Inferior parietal cortex (tissue), 1 donor: Measurements from ENCODE around the gene DNAJC18.
"Not testable (repeated sequence)": the region's sequence is repeated elsewhere in the genome, so short reads cannot be mapped to it uniquely, and the experiment has no call there.

Experiments used
- DNase-seq: peaks from one replicate; pipeline ENCODE4 v3.0.0-alpha.2; 2016; ENCODE audit errors: extremely low spot score

DNAJC18 gene

DNA sequence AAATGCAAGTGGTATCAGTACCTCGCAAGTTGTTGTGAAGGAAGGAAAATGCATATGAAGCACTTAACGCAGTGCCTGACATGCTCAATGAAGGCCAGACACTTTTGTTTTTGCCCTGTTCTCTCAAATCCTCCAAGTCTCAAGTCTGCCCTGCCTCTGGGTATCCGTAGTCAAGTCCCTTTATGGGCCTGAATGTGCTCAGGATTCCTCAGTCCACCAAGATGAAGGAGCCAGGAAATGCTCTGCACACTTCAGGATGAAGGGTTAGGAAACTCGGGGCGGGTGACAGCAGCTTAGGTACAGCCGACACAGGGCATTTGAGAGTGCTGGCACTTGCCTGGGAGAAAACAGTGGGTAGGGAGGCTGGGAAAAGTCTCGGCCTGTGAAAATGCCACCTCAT lies 21.9 kb upstream of the DNAJC18 start:
- DNase-seq: no peak

DNA sequence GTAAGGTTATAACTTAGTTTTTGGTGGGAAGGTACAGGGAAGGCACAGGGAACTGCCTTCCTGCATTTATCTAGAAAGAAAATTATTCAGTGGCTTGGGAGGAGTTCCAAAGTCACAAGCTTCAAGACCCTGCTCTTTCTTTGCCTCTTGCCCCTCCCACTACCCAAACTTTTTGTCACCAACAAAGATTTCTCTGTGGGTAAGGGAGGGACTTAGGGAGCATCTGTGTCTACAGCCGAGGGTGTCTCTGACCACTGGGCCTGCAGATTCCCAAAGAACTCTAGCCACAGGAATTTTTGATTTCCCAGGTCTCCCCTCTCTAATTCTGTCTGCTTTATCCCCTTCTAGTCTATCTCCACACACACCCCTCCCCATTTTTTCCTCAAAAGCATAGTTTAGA lies 21.1 kb upstream of the DNAJC18 start:
- DNase-seq: no peak

DNA sequence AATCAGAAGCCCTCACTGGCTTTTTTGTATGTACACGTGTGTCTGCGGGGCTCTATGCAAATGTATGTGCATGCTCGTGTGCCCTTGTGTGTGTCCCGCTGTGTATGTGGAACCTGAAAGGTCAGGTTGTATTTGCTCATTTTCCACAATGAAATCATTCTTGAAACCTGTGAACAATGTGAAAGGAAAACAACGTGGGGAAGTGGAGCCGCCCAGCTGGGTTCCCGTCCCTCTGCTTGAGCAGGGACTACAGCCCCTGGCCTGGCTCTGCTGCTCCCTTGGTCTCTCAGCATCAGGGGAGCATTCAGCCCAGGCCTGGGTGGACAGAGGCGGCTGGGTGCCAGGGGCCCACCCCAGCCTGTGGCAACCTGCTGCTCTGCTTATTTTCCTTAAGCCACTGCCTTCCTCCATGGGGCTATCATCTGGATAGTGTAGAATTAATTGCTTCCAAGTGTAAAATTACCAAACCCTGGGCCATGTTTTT lies 20.2 kb upstream of the DNAJC18 start:
- DNase-seq: no peak

DNA sequence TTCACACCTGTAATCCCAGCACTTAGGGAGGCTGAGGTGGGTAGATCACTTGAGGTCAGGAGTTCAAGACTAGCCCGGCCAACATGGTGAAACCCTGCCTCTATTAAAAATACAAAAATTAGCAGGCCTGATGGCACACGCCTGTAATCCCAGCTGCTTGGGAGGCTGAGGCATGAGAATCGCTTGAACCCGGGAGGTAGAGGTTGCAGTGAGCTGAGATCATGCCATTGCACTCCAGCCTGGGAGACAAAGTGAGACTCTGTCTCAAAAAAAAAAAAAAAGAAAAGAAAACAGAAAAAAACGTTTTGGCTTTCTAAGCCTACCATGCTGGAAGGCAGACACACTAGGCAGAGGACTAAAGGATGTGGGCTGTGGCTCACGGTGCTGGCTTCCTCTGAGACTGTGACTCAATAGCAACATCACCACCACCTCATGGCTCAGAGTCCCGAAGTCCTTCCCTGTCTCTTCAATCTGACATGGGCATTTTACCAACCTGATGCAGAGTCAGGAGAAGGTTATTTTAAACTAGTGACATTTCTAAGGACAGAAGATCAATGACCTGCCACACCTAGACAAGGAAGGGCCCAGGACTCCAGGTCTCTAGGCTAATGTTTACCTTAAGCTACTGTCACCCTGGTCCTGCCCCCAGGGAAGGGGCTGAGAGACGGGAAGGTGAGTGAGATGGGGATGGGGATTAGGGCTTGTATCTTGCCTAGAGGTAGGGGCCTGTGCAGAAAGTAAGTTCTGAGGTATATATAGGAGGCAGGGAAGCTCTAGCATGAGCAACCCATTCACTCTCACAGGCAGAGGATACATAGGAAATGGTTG lies 19.5 kb upstream of the DNAJC18 start:
- no peak for DNase-seq

DNA sequence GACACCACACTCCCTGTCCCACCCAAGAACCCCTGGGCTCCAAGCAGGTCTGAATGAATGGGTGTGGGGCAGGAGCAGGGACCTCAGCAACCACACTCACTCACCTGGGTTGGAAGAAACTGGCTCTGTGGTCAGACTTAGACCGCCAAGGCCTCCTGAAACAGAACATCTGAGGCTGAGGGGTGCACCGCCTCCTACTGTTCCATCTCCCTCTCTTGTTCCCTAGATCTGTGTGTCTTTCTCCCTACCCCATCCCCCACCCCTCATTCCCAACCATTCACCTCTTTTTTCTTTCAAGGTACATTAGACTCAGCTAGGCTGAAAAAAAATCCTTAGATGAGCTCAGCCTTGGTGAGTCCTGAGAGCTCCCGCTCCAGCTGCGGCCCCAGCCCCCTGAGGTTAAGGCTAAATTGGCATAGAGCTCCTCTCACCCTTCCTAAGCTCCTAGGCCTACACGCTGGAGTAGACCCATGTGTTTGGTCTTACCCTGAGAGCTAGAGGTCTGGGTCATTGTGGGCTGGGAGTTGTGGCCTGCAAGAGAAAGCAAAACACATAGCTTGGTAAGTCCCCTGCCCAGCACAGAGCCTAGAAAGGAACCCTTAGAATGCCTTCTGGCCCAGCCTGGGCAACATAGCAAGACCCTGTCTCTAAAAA lies 18.5 kb upstream of the DNAJC18 start:
- DNase-seq: no peak

DNA sequence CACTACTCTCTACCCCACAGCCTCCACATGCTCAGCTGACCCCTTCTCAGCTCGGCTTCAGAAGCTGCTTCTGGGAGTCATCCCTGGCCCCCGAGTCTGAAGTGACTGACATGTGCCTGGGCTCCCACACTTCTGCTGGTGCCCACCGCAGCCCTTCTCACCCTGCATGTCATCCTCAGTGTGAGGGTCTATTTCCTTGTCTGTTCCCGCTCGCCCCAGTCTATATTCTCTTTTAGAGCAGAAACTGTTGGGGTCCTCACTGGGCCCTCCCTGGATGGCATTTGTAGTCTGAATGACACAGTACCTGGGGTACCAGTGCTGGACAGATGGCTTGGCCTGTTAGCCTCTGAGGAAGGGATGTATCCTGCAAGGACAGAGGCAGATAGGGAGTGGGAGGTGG lies 17.9 kb upstream of the DNAJC18 start:
- DNase-seq: no peak

DNA sequence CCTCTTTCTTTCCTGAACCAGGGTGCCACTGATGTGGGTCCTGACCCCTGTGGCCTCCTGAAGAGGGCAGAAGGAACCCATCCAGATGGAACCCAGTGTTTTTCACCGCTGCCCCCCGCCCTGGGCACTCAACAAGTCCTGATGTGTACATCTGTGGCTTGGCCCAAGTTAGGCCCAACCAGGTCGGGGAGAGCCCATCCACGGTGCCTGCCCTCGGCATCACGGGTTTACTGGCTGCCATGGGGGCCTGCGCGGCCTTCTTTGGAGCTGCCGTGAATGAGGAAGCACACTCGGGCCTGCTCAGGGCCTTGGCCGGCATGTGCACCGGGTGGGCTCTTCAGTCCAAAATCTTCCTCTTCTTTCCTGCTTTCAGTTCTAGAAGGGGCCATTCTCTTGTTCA lies 17.5 kb upstream of the DNAJC18 start:
- no peak for DNase-seq

DNA sequence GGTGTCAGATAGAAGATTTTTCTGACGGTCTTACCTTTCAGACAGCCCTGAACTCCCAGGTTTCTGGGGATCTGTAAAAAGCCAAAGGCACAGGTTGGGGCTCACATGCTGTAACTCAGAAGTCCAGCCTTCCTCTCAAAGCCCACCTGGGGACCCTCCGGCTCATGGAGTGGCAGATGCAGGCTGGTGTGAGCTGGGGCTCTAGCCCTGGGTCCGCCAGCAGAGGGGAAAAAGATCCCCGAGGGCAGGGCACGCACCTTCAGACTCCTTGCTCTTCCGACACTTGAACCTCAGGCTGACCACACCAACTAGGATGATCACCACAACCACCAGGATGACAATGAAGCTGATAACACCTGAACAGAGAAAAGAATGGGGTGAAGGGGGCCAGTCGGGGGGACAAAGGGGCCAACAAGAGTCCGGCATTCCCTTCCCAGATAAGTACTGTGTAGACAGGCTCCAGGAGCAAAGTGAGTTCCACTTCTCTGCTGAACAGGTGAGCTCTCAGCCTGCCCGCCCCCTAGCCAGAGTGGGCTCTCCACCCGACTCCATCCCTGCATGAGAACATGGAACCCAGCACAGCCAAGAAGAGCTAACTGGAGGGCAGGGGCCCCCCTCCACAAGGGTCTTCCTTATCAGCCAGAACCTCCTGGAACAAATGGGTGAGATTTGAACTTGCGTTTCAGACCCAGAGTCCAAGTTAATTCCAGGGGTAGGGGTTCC lies 15.4 kb upstream of the DNAJC18 start:
- DNase-seq: no peak

DNA sequence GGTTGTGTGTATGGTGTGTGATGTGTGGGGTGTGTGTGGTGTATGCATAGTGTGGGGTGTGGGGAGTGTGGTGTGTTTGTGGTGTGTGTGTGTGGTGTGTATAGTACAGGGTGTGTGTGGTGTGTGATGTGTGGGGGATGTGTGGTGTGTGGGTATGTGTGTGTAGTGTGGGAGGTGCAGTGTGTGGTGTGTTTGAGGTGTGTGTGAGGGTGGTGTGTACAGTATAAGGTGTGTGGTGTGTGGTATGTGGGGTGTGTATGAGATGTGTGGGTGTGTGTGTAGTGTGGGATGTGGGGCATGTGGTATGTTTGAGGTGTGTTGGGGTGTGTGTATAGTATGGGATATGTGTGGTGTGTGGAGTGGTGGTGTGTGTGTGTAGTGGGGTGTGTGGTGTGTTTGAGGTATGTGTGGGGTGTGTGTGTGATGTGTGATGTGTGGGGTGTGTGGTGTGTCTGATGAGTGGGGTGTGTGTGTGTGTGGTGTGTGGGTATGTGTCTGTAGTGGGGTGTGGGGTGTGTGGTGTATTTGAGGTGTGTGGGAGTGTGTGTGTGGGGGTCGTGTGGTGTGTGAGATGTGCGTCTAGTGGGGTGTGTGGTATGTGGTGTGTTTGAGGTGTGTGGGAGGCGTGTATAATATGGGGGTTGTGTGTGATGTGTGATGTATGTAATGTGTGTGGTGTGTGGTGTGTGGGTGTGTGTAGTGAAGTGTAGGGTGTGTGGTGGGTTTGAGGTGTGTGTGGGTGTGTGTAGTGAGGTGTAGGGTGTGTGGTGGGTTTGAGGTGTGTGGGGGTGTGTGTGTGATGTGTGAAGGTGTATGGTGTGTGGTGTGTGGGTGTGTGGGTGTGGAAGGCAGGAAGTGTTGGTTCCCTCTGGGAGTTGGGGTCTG lies 14.6 kb upstream of the DNAJC18 start:
- no peak for DNase-seq

DNA sequence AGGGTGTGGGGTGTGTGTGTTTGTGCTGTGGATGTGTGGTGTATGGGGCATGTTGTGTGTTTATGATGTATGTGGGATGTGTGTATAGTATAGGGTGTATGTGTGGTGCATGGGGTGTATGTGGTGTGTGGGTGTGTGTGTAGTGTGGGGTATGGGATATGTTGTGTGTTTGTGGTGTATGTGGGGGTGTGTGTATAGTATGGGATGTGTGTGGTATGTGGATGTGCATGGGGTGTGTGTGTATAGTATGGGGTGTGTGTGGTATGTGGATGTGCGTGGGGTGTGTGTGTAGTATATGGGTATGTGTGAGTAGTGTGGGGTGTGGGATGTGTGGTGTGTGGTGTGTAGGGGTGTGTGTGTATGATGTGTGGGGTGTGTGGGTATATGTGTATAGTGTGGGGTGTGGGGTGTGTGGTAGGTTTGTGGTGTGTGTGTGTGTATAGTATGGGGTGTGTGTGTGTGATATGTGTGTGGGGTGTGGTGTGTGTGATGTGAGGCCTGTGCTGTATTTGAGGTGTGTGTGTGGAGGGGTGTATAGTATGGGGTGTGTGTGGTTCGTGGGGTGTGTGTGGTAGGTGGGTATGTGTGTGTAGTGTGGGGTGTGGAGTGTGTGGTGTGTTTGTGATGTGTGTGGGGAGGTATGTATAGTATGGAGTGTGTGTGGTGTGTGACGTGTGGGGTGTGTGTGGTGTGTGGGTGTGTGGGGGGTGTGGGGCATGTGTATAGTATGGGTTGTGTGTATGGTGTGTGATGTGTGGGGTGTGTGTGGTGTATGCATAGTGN lies 12.7 kb upstream of the DNAJC18 start:
- no peak for DNase-seq

DNA sequence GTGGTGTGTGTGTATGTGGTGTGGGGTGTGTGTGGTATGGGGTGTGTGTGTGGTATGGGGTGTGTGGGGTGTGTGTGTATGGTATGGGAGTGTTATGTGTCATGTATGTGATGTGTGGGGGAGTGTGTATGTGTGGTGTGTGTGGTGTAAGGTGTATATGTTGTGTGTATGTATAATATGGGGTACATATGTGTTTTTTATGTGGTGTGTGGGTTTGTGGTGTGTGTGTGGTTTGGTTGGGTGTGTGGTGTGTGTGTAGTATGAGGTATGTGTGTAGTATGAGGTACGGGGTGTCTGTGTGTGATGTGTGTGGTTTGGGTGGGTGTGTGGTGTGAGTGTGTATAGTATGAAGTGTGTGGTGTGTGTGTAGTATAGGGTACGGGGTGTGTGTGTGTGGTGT lies 11.9 kb upstream of the DNAJC18 start:
- no peak for DNase-seq

DNA sequence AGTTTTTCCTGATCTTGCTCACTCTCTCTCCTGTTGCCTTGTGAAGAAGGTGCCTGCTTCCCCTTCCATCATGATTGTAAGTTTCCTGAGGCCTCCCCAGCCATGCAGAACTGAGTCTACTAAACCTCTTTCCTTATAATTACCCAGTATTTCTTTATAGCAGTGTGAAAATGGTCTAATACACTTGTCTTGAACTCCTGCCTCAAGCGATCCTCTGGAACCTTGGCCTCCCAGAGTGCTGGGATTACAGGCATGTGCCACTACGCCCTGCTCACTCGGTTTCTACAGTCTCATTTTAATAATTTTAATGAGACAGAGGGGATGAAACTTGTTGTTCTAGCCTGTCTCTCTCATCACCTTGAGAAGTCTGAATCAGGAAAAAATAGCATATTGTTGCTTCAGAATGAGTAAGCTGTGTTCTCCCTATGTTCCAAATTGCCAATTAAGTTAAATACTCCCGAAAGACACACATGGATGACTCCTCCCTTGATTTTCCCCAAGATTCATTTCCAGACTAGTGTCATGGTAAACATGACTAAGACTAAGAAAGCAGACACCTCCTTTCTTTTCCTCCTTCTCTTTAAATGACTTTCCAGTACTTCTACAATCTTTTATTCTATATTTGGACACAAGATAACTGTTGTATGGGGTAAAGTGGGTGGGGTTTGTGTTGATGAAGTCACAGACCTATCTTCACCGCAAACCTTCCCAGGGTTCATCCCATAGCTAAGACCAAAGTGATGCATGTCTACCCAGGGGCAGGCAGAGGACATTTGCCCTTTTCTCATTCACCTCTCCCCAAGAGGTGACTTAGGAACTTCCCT lies 7.8 kb upstream of the DNAJC18 start:
- no peak for DNase-seq

DNA sequence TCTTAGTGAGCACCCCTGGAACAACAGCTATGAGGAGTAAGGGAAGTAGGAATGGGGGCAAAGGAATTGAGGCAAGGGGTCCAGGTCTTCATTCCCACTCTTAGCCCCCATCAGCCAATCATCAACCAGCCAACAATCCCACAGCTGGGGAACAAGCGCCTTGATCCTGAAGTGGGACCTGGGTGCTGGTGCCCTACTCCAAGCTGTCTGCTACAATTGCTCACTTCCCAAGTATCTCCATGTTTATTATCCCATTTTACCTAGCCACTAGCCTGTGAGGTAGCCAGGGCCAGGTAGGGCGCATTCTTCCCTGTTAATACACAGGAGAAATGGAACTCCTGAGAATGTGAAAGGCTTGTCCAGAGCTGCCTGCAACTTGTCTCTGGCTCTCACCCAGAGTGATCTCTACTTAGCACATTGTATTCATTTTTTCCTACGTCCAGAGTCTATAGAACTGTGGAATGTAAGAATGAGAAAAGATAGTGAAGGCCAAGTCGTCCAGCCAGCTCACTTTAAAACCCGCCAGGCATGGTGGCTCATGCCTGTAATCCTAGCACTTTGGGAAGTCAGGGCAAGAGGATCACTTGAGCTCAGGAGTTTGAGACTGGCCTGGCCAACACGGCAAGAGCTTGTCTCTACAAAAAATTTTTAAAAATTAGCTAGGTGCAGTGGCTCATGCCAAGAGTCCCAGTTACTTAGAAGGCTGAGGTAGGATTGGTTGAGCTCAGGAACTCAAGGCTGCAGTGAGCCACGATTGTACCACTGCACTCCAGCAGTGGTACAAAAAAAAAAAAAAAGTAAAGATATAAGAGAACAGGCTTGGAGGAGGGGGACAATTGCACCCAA lies 6.2 kb upstream of the DNAJC18 start:
- DNase-seq: no peak

DNA sequence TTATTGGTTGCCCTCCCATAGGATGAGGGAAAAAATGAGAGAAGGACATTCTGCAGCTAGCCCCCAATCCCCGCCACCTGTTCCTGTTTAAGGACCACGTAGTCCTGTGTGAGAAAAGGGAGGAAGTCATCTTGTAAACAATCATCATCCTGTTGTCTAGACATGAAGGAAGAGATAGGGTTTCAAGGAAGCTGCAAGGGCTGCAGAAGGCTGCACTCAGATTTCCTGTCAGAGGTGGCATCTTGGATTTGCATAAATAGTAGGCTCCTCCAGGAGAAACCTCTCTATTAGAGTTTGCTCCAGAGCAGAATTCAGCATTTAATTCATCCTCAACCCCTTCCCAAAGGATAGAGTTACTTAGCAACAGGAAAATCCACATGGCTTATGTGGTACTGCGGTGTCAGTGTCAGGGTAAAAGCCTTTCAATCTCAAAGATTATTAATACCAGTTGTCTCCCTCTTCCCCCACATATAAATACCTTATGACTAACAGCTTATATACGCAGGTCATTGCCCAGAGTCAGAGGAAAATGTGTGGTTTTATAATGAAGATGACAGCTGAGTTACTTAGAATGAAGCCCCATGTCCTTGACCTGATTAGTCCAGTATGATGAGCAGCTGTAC lies 4.6 kb upstream of the DNAJC18 start:
- DNase-seq: no peak

DNA sequence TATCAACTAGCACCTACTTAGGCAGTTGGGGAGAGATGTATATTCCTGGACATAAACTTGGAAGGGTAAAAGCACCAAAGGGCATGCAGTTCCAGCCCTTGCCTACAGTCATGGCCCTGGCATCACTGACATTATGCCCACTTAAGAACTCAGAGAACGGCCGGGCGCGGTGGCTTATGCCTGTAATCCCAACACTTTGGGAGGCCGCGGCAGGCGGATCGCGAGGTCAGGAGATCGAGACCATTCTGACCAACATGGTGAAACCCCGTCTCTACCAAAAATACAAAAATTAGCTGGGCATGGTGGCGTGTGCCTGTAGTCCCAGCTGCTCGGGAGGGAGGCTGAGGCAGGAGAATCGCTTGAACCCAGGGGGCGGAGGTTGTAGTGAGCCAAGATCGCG lies 1.1 kb upstream of the DNAJC18 start:
- DNase-seq: not testable (repeated sequence)

DNA sequence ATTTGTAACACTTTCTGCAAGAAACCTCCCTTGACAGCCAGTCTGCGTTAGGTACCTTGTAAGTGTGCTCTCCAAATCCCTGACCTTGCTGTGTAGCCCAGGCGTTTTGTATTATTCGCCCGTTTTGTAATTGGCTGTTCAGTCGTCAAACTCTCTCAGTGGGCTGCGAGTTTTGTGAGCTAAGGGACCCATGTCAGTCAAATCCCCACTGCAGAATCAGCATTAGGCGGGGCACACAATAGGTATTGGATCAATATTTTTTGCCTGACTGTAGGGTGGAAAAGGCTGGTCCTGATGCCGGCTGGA lies 665 bp downstream of the DNAJC18 start:
- DNase-seq: no peak

DNA sequence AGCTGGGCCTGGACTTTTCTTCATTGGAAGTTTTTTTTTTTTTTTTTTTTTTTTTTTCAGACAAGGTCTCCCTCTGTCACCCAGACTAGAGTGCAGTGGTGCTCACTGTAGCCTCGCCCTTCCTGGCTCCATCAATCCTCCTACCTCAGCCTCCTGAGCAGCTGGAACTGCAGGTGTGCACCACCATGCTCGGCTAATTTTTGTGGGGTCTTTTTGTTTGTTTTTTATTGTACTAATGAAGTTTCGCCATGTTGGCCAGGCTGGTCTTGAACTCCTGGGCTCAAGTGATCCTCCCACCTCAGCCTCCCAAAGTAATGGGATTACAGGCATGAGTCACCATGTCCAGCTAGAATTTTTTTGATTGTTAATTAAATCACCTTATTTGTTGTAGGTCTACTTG lies 3.6 kb downstream of the DNAJC18 start:
- DNase-seq: no peak

DNA sequence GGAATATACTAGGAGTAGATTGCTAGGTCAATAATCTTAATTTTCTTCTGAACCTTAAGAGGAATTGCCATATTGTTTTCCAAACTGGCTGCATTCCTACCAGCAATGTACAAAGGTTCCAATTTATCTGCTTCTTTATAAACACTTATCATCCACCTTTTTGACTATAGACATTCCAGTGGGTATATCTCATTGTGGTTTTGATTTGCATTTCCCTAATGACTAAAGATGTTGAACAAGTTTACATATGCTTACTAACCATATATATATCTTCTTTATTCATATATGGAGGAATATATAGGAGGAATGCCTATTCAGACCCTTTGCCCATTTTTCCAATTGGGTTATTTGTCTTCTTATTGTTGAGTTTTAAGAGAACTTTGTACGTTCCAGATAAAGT lies 7.6 kb downstream of the DNAJC18 start:
- DNase-seq: no peak

DNA sequence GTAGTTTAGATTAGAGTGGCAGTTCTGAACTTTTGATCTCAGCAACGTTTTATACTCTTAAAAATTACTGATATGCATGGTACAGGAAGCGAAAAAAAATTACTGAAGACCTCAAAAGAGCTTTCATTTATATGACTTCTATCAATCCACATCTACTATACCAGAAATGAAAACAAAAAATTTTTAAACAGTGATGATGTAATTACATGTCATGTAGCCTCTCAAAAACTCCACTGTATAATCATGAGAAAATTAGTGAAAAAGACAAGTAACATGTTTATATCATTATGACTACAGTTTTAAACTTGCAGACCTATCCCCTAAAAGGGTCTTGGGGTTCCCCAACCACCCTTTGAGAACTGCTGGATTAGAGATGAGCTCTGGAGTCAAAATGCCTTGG lies 9.3 kb downstream of the DNAJC18 start:
- no peak for DNase-seq
